ENCODE measurements around the gene MOSPD3. TPM values are rescaled to one million over a fixed set of nuclear protein-coding genes. Genes with fewer than 3 reads are reported as not detected.

Gene MOSPD3
- total RNA-seq, 1 experiment from 2014 or later: 18.5 TPM

Other genes starting within 250 kb of the MOSPD3 start
- 0.54 TPM in 1 of 2 replicates, not detected in the other for gene PILRA, start 239.1 kb upstream of the MOSPD3 start, total RNA-seq (2014; rRNA removed; shearing (Covaris generic))
- 1.9 and 2.2 TPM in 2 replicates for gene ZCWPW1, start 183.8 kb upstream of the MOSPD3 start, total RNA-seq (2014; rRNA removed; shearing (Covaris generic))
- 25.8 and 28.5 TPM in 2 replicates for gene MEPCE, start 182.7 kb upstream of the MOSPD3 start, total RNA-seq (2014; rRNA removed; shearing (Covaris generic))
- gene PPP1R35, start 176.0 kb upstream of the MOSPD3 start, total RNA-seq (2014; rRNA removed; shearing (Covaris generic)): 22.6 and 31.5 TPM in 2 replicates
- 0.84 and 1.0 TPM in 2 replicates for gene SPACDR, start 148.3 kb upstream of the MOSPD3 start, total RNA-seq (2014; rRNA removed; shearing (Covaris generic))
- gene TSC22D4, start 133.3 kb upstream of the MOSPD3 start, total RNA-seq (2014; rRNA removed; shearing (Covaris generic)): 19.4 and 28.2 TPM in 2 replicates
- gene NYAP1, start 128.6 kb upstream of the MOSPD3 start, total RNA-seq (2014; rRNA removed; shearing (Covaris generic)): not detected in 2 replicates
- gene AGFG2, start 73.3 kb upstream of the MOSPD3 start, total RNA-seq (2014; rRNA removed; shearing (Covaris generic)): 4.9 and 7.6 TPM in 2 replicates
- not detected in 2 replicates for gene SAP25, start 38.6 kb upstream of the MOSPD3 start, total RNA-seq (2014; rRNA removed; shearing (Covaris generic))
- 3.4 TPM in 2 replicates for gene LRCH4, start 26.4 kb upstream of the MOSPD3 start, total RNA-seq (2014; rRNA removed; shearing (Covaris generic))
- 0.15 TPM in 1 of 2 replicates, not detected in the other for gene FBXO24, start 26.2 kb upstream of the MOSPD3 start, total RNA-seq (2014; rRNA removed; shearing (Covaris generic))
- gene PCOLCE, start 10.2 kb upstream of the MOSPD3 start, total RNA-seq (2014; rRNA removed; shearing (Covaris generic)): 123 and 180 TPM in 2 replicates
- gene TFR2, start 29.0 kb downstream of the MOSPD3 start, total RNA-seq (2014; rRNA removed; shearing (Covaris generic)): 0.25 TPM in 1 of 2 replicates, not detected in the other
- not detected in 2 replicates for gene ACTL6B, start 43.9 kb downstream of the MOSPD3 start, total RNA-seq (2014; rRNA removed; shearing (Covaris generic))
- 65.0 and 67.1 TPM in 2 replicates for gene GNB2, start 61.2 kb downstream of the MOSPD3 start, total RNA-seq (2014; rRNA removed; shearing (Covaris generic))
- 2.6 and 4.1 TPM in 2 replicates for gene GIGYF1, start 81.7 kb downstream of the MOSPD3 start, total RNA-seq (2014; rRNA removed; shearing (Covaris generic))
- 61.6 and 80.1 TPM in 2 replicates for gene POP7, start 93.6 kb downstream of the MOSPD3 start, total RNA-seq (2014; rRNA removed; shearing (Covaris generic))
- not detected in 2 replicates for gene EPO, start 107.9 kb downstream of the MOSPD3 start, total RNA-seq (2014; rRNA removed; shearing (Covaris generic))
- gene ZAN, start 121.1 kb downstream of the MOSPD3 start, total RNA-seq (2014; rRNA removed; shearing (Covaris generic)): not detected in 2 replicates
- gene EPHB4, start 215.0 kb downstream of the MOSPD3 start, total RNA-seq (2014; rRNA removed; shearing (Covaris generic)): 29.9 and 37.1 TPM in 2 replicates
- 4.9 and 5.6 TPM in 2 replicates for gene SLC12A9, start 240.2 kb downstream of the MOSPD3 start, total RNA-seq (2014; rRNA removed; shearing (Covaris generic))

Data from H4 (cell line).